ENCODE data around the gene TRAP1. TPM values are rescaled to one million over a fixed set of nuclear protein-coding genes. Genes with fewer than 3 reads are reported as not detected.

TRAP1 gene
- total RNA-seq, 1 experiment from 2014 or later = 416 TPM

DNA sequence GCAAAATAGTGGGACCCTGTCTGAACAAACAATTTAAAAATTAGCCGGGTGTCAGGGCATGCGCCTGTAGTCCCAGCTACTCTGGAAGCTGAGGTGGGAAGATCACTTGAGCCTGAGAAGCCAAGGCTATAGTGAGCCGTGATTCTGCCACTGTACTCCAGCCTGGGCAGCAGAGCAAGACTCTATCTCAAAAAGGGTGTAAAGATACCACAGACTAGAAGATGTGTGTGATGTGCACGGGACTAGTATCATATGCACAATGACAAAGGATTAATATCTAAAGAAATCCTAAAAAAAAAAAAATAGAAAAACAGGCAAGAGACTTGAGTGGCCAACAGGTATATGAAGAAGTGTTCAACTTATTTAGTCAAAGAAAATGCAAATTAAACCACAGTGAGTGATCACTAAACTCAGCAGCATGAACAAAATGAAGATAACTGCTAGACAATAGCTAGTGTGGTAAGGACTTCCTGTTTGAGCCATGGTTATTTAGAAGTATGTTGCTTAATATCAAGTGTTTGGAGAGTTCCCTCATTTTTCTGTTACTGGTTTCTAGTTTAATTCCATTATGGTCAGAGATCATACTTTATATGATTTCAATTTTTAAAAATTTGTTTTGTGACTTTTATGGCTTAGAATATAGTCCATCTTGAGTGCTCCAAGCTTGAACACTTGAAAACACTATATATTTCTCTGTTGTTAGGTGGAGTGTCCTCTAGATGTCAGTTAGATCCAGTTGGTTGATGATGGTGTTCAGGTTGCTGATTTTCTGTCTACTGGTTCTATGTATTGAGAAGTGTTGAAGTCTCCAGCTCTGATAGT lies 91.2 kb downstream of the TRAP1 start:
- CTCF ChIA-PET = no interaction called here
- Histone ChIP-seq H3K79me2 (ENCODE audit: insufficient read depth, low read length) (no peaks in the 10 kb centered on the region; the same call in 1 of the 2 replicates), H3K4me1 (ENCODE audit: control insufficient read depth in 1 of 2, insufficient read depth in 2 of 2, low read length in 2 of 2) (no peaks in the 10 kb centered on the region), H3K27me3 (ENCODE audit: insufficient read depth, low read length) (no peaks in the 10 kb centered on the region), H3K9me2 (ENCODE audit: insufficient read depth) (no peaks in the 10 kb centered on the region), H3K9me3 (ENCODE audit: control insufficient read depth in 1 of 2, insufficient read depth in 1 of 2, low read depth in 1 of 2, low read length in 2 of 2) (no peaks in the 10 kb centered on the region), H3K27ac (ENCODE audit: low read depth, low read length) (no peak overlapping the region), H3K9ac (ENCODE audit: low read length) (no peak overlapping the region), H3K4me2 (ENCODE audit: low read length) (no peak overlapping the region), H4K20me1 (ENCODE audit: insufficient read depth) (no peaks in the 10 kb centered on the region), H3K36me3 (ENCODE audit: control insufficient read depth in 1 of 2, insufficient read depth in 2 of 2, low read length in 2 of 2) (no peaks in the 10 kb centered on the region), H3K4me3 (replicated peaks in 1 of 2; ENCODE audit: low read depth in 1 of 2, low read length in 2 of 2) (no peak overlapping the region), H2AFZ (ENCODE audit: low read depth, low read length, poor library complexity, severe bottlenecking) (no peak overlapping the region)
- intact Hi-C loops (cut with micrococcal nuclease) = no loop called here
- no peak for DNase-seq (ENCODE audit: low read depth, low spot score)
- TF ChIP-seq RAD21 (IDR thresholded peaks at IDR 0.05; ENCODE audit: low read depth) = peak; percentile 42; the same call in 1 of the 2 replicates
- no peak for TF ChIP-seq SRF (IDR thresholded peaks at IDR 0.05; ENCODE audit: low read depth)
- no TSS peak for BruUV-seq (replicated peaks)
- peak; percentile 53; the same call in 1 of the 2 replicates for ATAC-seq
- POLR2A ChIA-PET = no interaction called here
- RAD21 ChIA-PET (ENCODE audit: low non-redundant PET in 1 of 2, low total read pairs in 2 of 2, uncharacterized antibody in 2 of 2, unreplicated experiment in 2 of 2) = no interaction called here

GRCh38 chr16:3625331-3625730 lies 92.0 kb downstream of the TRAP1 start:
- ChIA-PET RAD21 (ENCODE audit: low non-redundant PET in 1 of 2, low total read pairs in 2 of 2, uncharacterized antibody in 2 of 2, unreplicated experiment in 2 of 2) (no interaction called here), CTCF (no interaction called here), POLR2A (no interaction called here)
- no peaks in the 10 kb centered on the region for H3K9me2 ChIP-seq (ENCODE audit: insufficient read depth)
- no peaks in the 10 kb centered on the region for H3K27me3 ChIP-seq (ENCODE audit: insufficient read depth, low read length)
- DNase-seq (ENCODE audit: low read depth, low spot score) = no peak
- no peak overlapping the region for H3K9ac ChIP-seq (ENCODE audit: low read length)
- no peak overlapping the region for H2AFZ ChIP-seq (ENCODE audit: low read depth, low read length, poor library complexity, severe bottlenecking)
- H3K79me2 ChIP-seq (ENCODE audit: insufficient read depth, low read length) = peaks cover 2% of the 10 kb centered on the region; the same call in 1 of the 2 replicates
- no TSS peak for BruUV-seq (replicated peaks)
- no peaks in the 10 kb centered on the region for H3K4me1 ChIP-seq (ENCODE audit: control insufficient read depth in 1 of 2, insufficient read depth in 2 of 2, low read length in 2 of 2)
- no peaks in the 10 kb centered on the region for H4K20me1 ChIP-seq (ENCODE audit: insufficient read depth)
- H3K9me3 ChIP-seq (ENCODE audit: control insufficient read depth in 1 of 2, insufficient read depth in 1 of 2, low read depth in 1 of 2, low read length in 2 of 2) = no peaks in the 10 kb centered on the region
- no peak overlapping the region for H3K4me2 ChIP-seq (ENCODE audit: low read length)
- ATAC-seq = no peak
- intact Hi-C loops (cut with micrococcal nuclease) = no loop called here
- H3K36me3 ChIP-seq (ENCODE audit: control insufficient read depth in 1 of 2, insufficient read depth in 2 of 2, low read length in 2 of 2) = no peaks in the 10 kb centered on the region
- no peak overlapping the region for H3K27ac ChIP-seq (ENCODE audit: low read depth, low read length)
- H3K4me3 ChIP-seq (replicated peaks in 1 of 2; ENCODE audit: low read depth in 1 of 2, low read length in 2 of 2) = no peak overlapping the region
- no peak for TF ChIP-seq POLR2A (IDR thresholded peaks at IDR 0.05; ENCODE audit: borderline replicate concordance, extremely low read depth, insufficient read depth, insufficient read length)
- no peak for TF ChIP-seq CBX3 (IDR thresholded peaks at IDR 0.05; ENCODE audit: low read depth)
- TF ChIP-seq EZH2phosphoT487 (IDR thresholded peaks at IDR 0.05; ENCODE audit: borderline replicate concordance) = no peak
- no peak for TF ChIP-seq SIN3A (IDR thresholded peaks at IDR 0.05; ENCODE audit: low read depth)
- TF ChIP-seq EZH2 (IDR thresholded peaks at IDR 0.05) = no peak
- no peak for TF ChIP-seq SRF (IDR thresholded peaks at IDR 0.05; ENCODE audit: low read depth)
- no peak for TF ChIP-seq RAD21 (IDR thresholded peaks at IDR 0.05; ENCODE audit: low read depth)
- no peak for TF ChIP-seq FOSL1 (IDR thresholded peaks at IDR 0.05; ENCODE audit: low read depth)
- no peak for TF ChIP-seq EGR1 (IDR thresholded peaks at IDR 0.05; ENCODE audit: low read depth)
- TF ChIP-seq, protein P1, sequence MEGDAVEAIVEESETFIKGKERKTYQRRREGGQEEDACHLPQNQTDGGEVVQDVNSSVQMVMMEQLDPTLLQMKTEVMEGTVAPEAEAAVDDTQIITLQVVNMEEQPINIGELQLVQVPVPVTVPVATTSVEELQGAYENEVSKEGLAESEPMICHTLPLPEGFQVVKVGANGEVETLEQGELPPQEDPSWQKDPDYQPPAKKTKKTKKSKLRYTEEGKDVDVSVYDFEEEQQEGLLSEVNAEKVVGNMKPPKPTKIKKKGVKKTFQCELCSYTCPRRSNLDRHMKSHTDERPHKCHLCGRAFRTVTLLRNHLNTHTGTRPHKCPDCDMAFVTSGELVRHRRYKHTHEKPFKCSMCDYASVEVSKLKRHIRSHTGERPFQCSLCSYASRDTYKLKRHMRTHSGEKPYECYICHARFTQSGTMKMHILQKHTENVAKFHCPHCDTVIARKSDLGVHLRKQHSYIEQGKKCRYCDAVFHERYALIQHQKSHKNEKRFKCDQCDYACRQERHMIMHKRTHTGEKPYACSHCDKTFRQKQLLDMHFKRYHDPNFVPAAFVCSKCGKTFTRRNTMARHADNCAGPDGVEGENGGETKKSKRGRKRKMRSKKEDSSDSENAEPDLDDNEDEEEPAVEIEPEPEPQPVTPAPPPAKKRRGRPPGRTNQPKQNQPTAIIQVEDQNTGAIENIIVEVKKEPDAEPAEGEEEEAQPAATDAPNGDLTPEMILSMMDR (IDR thresholded peaks at IDR 0.05 in 2 of 3, conservative IDR thresholded peaks at IDR 0.05 in 1 of 3; ENCODE audit: borderline replicate concordance in 1 of 3, insufficient read depth in 1 of 3, low read depth in 2 of 3, low read length in 2 of 3) = no peak
- TF ChIP-seq ZBTB33 (IDR thresholded peaks at IDR 0.05; ENCODE audit: extremely low read depth, insufficient replicate concordance, low read length) = no peak
- no peak for TF ChIP-seq TCF7L2 (IDR thresholded peaks at IDR 0.05; ENCODE audit: borderline replicate concordance, extremely low read depth, insufficient read depth, insufficient read length)
- TF ChIP-seq POLR2AphosphoS5 (IDR thresholded peaks at IDR 0.05; ENCODE audit: low read depth, low read length) = no peak
- TF ChIP-seq YY1 (IDR thresholded peaks at IDR 0.05; ENCODE audit: extremely low read depth, insufficient replicate concordance, low read depth, low read length) = no peak
